ENCODE data around the gene PLEKHN1. TPM values are rescaled to one million over a fixed set of nuclear protein-coding genes. Genes with fewer than 3 reads are reported as not detected.
A peak's percentile ranks its signal among the peaks of the same experiment; 100 is the strongest.

The PLEKHN1 gene
- polyA plus RNA-seq, 2 donors, result 35.6 to 74.7 TPM

DNA sequence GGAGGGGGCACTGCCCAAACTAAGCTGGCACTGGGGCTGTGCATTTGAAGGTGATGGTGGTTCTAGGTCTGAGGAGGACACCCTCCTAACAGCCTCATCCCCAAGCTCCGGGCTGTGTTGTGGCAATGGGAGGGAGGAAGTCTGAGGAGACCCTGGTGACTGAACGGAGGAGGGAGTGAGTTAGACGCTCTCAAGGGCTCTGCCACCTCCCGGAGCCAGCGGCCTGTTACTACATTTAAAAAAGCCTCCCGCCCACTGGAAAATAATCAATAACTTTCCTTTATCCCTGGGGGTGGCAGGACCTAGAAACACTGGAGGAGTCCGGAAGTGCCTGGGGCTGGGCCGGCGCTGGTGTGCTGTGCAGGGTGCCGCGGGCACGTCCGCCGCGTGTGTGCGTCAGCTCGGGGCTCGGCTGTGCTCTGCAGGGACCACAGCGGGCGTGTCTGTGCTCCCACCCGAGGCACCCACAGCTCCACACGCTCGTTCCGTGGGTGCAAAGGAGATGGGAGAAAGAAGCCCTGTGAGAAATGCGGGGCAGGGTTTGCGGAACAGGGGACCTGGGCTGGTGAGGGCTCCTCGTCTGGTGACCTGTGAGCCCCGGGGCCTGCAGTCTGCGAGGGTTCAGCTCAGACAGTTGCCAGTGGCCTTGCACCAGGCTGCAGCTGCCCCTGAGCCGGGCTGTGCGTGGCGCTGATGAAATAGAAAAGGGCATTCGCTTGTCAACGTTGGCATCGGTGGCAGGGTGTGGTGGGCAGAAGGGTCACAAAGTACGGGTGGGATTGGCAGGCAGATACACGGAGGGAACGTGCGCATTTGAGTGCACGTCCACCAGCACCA lies 37.2 kb upstream of the PLEKHN1 start:
- H3K36me3 ChIP-seq (ENCODE audit: control insufficient read depth in 2 of 2, insufficient read depth in 2 of 2, low read length in 1 of 2), result no peaks in the 10 kb centered on the region
- H3K4me3 ChIP-seq (ENCODE audit: low read depth in 1 of 2, low read length in 2 of 2), result no peak overlapping the region
- no peaks in the 10 kb centered on the region for H3K9me3 ChIP-seq (ENCODE audit: control insufficient read depth in 2 of 2, insufficient read depth in 1 of 2, low read depth in 1 of 2, low read length in 1 of 2)
- peaks cover 5 to 12% of the 10 kb centered on the region in 2 donors for H3K4me1 ChIP-seq (ENCODE audit: control insufficient read depth in 2 of 2, insufficient read depth in 2 of 2, low read length in 1 of 2)
- H3K27ac ChIP-seq (ENCODE audit: low read depth in 2 of 2, low read length in 1 of 2), result no peak overlapping the region
- 47 to 52% methylated on average over 40 of the region's 40 CpGs for WGBS, 2 donors
- H3K27me3 ChIP-seq (ENCODE audit: control insufficient read depth in 1 of 2, insufficient read depth in 2 of 2, low read length in 2 of 2), result peaks cover 0 to 28% of the 10 kb centered on the region in 2 donors

DNA sequence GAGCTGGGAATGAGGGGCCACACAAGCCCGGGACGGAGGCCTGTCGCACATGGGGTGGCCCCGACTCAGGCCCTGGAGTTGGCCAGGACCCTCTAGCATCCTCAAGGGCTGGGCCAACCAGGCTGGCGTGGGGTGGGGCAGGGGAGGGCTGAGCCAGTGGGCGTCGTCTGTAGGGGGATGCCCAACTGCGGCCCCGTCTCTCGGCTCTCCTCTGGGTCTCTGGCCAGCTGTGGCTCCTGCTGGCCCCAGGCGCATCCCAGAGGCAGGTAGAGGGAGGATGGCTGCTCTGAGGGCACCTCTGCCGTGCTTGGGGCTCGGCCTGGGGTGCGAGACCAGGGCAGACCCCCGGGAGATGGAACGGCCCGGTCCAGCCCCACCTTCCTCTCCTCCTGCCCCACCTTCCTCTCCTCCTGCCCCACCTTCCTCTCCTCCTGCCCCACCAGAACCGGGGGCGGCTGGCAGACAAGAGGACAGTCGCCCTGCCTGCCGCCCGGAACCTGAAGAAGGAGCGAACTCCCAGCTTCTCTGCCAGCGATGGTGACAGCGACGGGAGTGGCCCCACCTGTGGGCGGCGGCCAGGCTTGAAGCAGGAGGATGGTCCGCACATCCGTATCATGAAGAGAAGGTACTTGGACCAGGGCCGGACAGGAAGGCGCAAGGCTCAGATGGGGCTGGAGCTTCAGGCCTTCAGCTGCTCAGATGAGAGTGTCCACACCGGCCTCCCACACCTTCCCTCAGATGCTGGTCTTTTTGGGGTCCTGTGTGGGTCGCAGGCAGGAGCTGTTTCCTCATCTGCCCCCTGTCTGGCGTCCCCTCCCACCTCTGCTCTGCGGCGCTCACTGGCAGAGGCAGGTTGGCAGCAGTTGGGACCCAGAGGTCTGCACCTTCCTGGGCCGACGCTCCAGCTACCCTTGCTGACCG lies 36.3 kb upstream of the PLEKHN1 start:
- Histone ChIP-seq H3K4me1 (ENCODE audit: control insufficient read depth in 2 of 2, insufficient read depth in 2 of 2, low read length in 1 of 2) (peaks cover under 1 to 13% of the 10 kb centered on the region in 2 donors), H3K4me3 (ENCODE audit: low read depth in 1 of 2, low read length in 2 of 2) (no peak overlapping the region), H3K36me3 (ENCODE audit: control insufficient read depth in 2 of 2, insufficient read depth in 2 of 2, low read length in 1 of 2) (no peaks in the 10 kb centered on the region), H3K27ac (ENCODE audit: low read depth in 2 of 2, low read length in 1 of 2) (no peak overlapping the region), H3K9me3 (ENCODE audit: control insufficient read depth in 2 of 2, insufficient read depth in 1 of 2, low read depth in 1 of 2, low read length in 1 of 2) (no peaks in the 10 kb centered on the region), H3K27me3 (ENCODE audit: control insufficient read depth in 1 of 2, insufficient read depth in 2 of 2, low read length in 2 of 2) (peaks cover 0 to 21% of the 10 kb centered on the region in 2 donors)
- 66 to 67% methylated on average over 38 to 40 of the region's 40 CpGs for WGBS, 2 donors

DNA sequence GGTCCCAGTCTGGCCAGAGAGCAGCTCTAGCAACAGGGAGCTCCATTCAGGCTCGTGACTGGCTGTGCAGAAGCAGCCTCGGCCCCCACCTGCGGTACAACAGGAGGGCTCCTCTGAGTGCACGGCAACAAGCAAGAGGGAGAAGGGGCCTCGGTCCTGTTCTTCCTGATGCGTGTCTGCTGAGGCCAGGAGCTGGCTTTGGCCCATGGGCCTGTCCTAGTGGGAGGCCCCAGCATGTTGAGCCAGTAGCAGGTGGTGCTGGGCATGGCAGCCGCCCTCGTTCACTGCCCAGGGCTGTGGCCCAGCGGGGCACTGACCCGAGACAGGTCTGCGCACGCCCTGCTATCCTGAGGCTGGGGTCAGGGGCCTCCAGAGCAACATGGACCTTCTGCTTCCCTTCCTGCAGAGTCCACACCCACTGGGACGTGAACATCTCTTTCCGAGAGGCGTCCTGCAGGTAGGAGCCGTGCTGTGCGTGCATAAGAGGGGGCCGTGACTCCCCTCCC lies 35.6 kb upstream of the PLEKHN1 start:
- 54 to 61% methylated on average over 17 to 18 of the region's 18 CpGs for WGBS, 2 donors
- peaks cover 0 to 18% of the 10 kb centered on the region in 2 donors for H3K4me1 ChIP-seq (ENCODE audit: control insufficient read depth in 2 of 2, insufficient read depth in 2 of 2, low read length in 1 of 2)

DNA sequence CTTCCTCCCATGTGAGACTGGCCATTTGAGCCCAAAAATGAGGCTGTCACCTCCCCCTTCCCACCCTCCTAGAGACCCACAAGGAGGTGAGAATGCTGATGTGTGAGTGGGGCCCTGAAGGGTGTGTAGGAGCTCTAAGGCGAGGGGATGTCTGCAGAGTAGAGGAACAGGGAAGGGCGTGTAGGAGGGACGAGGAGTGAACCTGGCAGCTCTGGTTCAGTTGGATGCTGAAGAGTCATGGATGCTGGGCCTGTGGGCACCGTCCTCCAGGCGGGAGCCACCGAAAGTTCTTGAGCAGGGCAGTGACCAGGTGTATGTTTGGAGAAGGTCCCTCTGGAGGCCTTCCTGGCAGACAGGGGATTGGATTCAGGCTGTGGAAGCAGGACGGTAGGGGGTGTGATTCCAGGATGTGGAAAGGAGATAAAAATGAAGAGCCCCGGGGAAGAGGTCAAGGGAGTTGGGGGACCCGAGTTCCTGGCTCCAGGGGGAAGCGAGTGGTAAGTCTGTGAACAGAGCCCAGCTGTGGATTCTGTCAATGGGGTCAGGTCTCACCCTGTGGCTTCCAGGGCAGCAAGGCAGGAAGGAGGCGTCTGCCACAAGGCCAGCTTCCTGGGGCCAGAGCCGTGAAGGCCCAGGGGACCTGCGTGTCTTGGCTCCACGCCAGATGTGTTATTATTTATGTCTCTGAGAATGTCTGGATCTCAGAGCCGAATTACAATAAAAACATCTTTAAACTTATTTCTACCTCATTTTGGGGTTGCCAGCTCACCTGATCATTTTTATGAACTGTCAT lies 34.7 kb upstream of the PLEKHN1 start:
- H3K36me3 ChIP-seq (ENCODE audit: control insufficient read depth in 2 of 2, insufficient read depth in 2 of 2, low read length in 1 of 2), result no peaks in the 10 kb centered on the region
- no peak overlapping the region for H3K4me3 ChIP-seq (ENCODE audit: low read depth in 1 of 2, low read length in 2 of 2)
- H3K27ac ChIP-seq (ENCODE audit: low read depth in 2 of 2, low read length in 1 of 2), result no peak overlapping the region
- WGBS, 2 donors, result 42 to 44% methylated on average over 15 of the region's 15 CpGs
- H3K9me3 ChIP-seq (ENCODE audit: control insufficient read depth in 2 of 2, insufficient read depth in 1 of 2, low read depth in 1 of 2, low read length in 1 of 2), result no peaks in the 10 kb centered on the region
- H3K4me1 ChIP-seq (ENCODE audit: control insufficient read depth in 2 of 2, insufficient read depth in 2 of 2, low read length in 1 of 2), result peaks cover 0 to 20% of the 10 kb centered on the region in 2 donors
- peaks cover 0 to 21% of the 10 kb centered on the region in 2 donors for H3K27me3 ChIP-seq (ENCODE audit: control insufficient read depth in 1 of 2, insufficient read depth in 2 of 2, low read length in 2 of 2)

More for the DNA sequence above, 35.6 kb upstream of the PLEKHN1 start:
- Histone ChIP-seq H3K9me3 (ENCODE audit: control insufficient read depth in 2 of 2, insufficient read depth in 1 of 2, low read depth in 1 of 2, low read length in 1 of 2) (no peaks in the 10 kb centered on the region), H3K27ac (ENCODE audit: low read depth in 2 of 2, low read length in 1 of 2) (no peak overlapping the region), H3K36me3 (ENCODE audit: control insufficient read depth in 2 of 2, insufficient read depth in 2 of 2, low read length in 1 of 2) (no peaks in the 10 kb centered on the region), H3K4me3 (ENCODE audit: low read depth in 1 of 2, low read length in 2 of 2) (no peak overlapping the region), H3K27me3 (ENCODE audit: control insufficient read depth in 1 of 2, insufficient read depth in 2 of 2, low read length in 2 of 2) (peaks cover 0 to 22% of the 10 kb centered on the region in 2 donors)

DNA sequence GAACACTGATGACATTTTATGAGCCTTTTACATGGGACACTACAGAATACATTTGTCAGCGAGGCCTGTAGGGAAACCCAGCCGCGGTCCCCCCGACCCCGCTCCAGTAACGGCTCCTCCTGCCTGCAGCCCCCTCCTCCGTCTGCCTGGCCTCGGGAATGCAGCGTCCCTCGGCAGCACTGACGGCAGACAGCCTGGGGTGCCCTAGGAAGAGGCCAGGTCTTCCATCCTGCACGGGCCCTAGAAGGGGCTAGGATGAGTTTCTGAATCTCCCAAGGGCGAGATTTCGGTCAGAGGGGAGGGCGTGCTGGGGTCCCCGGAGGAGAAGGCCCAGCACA lies 34.1 kb upstream of the PLEKHN1 start:
- H3K36me3 ChIP-seq (ENCODE audit: control insufficient read depth in 2 of 2, insufficient read depth in 2 of 2, low read length in 1 of 2), result no peaks in the 10 kb centered on the region
- H3K9me3 ChIP-seq (ENCODE audit: control insufficient read depth in 2 of 2, insufficient read depth in 1 of 2, low read depth in 1 of 2, low read length in 1 of 2), result no peaks in the 10 kb centered on the region
- no peak overlapping the region for H3K27ac ChIP-seq (ENCODE audit: low read depth in 2 of 2, low read length in 1 of 2)
- H3K27me3 ChIP-seq (ENCODE audit: control insufficient read depth in 1 of 2, insufficient read depth in 2 of 2, low read length in 2 of 2), result peaks cover 0 to 20% of the 10 kb centered on the region in 2 donors
- peaks cover 0 to 20% of the 10 kb centered on the region in 2 donors for H3K4me1 ChIP-seq (ENCODE audit: control insufficient read depth in 2 of 2, insufficient read depth in 2 of 2, low read length in 1 of 2)
- H3K4me3 ChIP-seq (ENCODE audit: low read depth in 1 of 2, low read length in 2 of 2), result no peak overlapping the region
- WGBS, 2 donors, result 65 to 68% methylated on average over 16 of the region's 16 CpGs

DNA sequence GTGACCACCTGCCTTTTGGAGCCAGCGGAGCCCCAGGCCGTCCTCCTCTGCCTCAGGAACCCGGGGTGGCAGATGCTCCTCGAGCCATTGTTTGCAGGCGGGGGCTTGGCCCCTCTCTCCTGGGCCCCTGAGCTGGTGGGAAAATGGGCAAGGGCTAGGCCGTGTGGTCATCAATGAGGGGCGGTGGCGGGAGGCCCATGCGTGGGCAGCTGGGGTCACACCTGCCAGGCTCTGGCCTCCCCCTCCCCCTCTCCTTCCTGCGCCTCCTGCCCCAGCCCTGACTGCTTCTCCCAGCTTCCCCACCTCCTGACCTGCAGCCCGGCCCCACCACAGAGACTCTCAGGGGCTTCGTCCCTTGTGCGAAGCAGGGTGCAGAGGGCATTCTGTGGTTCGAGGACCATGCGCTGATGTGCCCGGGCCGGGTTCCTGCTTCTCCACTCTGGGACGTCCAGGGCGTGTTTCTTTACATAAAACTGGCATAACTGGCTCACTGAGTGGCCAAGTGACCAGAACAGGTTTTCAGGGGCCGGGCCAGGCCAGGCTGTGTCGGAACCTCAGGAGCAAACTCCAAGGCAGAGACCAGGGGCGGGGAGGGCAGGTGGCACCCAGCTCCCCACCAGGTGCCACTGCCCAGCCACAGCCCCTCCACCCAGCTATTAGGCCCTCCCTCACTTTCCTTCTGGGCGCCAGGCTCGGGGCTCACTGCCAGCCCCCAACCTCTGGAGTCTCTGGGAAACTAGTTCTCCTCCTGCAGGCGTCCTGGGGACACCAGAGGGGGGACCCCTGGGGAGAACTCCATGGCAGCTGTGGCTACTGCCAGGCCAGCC lies 33.3 kb upstream of the PLEKHN1 start:
- Histone ChIP-seq H3K27me3 (ENCODE audit: control insufficient read depth in 1 of 2, insufficient read depth in 2 of 2, low read length in 2 of 2) (peaks cover 0 to 17% of the 10 kb centered on the region in 2 donors), H3K36me3 (ENCODE audit: control insufficient read depth in 2 of 2, insufficient read depth in 2 of 2, low read length in 1 of 2) (no peaks in the 10 kb centered on the region), H3K4me1 (ENCODE audit: control insufficient read depth in 2 of 2, insufficient read depth in 2 of 2, low read length in 1 of 2) (peaks cover 0 to 20% of the 10 kb centered on the region in 2 donors), H3K9me3 (ENCODE audit: control insufficient read depth in 2 of 2, insufficient read depth in 1 of 2, low read depth in 1 of 2, low read length in 1 of 2) (no peaks in the 10 kb centered on the region), H3K27ac (ENCODE audit: low read depth in 2 of 2, low read length in 1 of 2) (peak overlapping the region in 1 of 2 donors; percentile 62), H3K4me3 (ENCODE audit: low read depth in 1 of 2, low read length in 2 of 2) (peak overlapping the region in 1 of 2 donors; percentile 2)
- 57 to 60% methylated on average over 21 to 25 of the region's 25 CpGs for WGBS, 2 donors

DNA sequence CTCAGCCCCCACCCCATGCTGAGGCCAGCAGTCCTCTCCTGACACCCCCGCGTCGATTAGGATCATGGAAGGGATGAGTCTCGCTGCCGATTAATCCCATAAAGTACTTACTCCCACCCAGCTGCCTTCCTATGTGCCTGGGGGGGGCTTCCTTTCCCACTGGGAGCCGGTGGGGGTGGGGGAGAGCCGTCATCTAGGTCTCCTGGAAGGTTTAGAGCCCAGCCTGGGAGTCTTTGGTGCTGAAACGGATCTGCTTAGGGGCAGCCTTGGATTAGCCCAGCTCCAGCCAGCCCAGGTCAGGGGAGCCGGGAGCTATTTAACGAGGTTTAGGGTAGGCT lies 32.7 kb upstream of the PLEKHN1 start:
- H3K4me3 ChIP-seq (ENCODE audit: low read depth in 1 of 2, low read length in 2 of 2), result no peak overlapping the region
- no peaks in the 10 kb centered on the region for H3K9me3 ChIP-seq (ENCODE audit: control insufficient read depth in 2 of 2, insufficient read depth in 1 of 2, low read depth in 1 of 2, low read length in 1 of 2)
- WGBS, 2 donors, result 18 to 24% methylated on average over 10 of the region's 10 CpGs
- H3K27me3 ChIP-seq (ENCODE audit: control insufficient read depth in 1 of 2, insufficient read depth in 2 of 2, low read length in 2 of 2), result peaks cover 0 to 17% of the 10 kb centered on the region in 2 donors
- H3K36me3 ChIP-seq (ENCODE audit: control insufficient read depth in 2 of 2, insufficient read depth in 2 of 2, low read length in 1 of 2), result no peaks in the 10 kb centered on the region
- H3K4me1 ChIP-seq (ENCODE audit: control insufficient read depth in 2 of 2, insufficient read depth in 2 of 2, low read length in 1 of 2), result peaks cover 0 to 20% of the 10 kb centered on the region in 2 donors
- H3K27ac ChIP-seq (ENCODE audit: low read depth in 2 of 2, low read length in 1 of 2), result peak overlapping the region in 1 of 2 donors; percentile 62

DNA sequence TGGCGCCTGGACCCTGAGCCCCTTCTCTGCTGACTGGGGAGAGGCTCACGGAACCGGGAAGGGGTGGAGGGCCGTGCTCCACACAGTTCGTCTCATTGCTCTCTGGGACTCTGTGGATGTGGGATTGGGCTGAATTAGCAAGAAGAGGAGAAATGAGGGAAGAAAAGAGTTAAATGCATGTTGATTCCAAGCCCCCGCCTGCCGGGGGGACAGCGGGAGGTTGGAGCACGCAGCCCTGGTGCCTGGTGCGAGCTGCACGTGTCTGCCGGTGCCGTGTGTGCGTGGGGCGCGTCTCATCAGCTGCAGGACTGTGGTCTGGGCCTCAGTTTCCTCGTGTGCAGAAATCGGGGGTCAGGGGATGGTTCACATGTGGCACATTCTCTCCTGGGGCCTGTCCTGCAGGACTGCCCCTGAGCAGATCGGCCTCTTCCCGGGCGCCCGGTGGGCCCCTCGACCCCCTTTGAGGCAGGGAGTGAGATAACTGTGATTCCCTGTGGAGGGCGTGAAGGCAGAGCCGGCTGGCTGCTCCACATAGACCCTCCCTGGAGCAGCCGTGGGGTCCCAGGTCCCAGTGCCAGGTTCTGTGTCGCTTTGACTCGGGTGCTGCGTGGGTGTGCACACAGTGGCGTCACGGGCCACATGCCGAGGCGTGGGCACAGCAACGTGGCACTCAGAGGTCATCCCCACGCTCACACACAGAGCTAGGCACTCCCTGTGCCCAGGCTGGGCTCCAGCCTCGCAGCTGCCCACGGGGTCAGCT lies 31.1 kb upstream of the PLEKHN1 start:
- 10 to 12% methylated on average over 37 of the region's 37 CpGs for WGBS, 2 donors
- H3K27ac ChIP-seq (ENCODE audit: low read depth in 2 of 2, low read length in 1 of 2), result no peak overlapping the region

More for the DNA sequence above, 31.1 kb upstream of the PLEKHN1 start:
- peaks cover 2 to 15% of the 10 kb centered on the region in 2 donors for H3K4me1 ChIP-seq (ENCODE audit: control insufficient read depth in 2 of 2, insufficient read depth in 2 of 2, low read length in 1 of 2)
- H3K4me3 ChIP-seq (ENCODE audit: low read depth in 1 of 2, low read length in 2 of 2), result no peak overlapping the region
- no peaks in the 10 kb centered on the region for H3K9me3 ChIP-seq (ENCODE audit: control insufficient read depth in 2 of 2, insufficient read depth in 1 of 2, low read depth in 1 of 2, low read length in 1 of 2)
- H3K27me3 ChIP-seq (ENCODE audit: control insufficient read depth in 1 of 2, insufficient read depth in 2 of 2, low read length in 2 of 2), result peaks cover 0 to 14% of the 10 kb centered on the region in 2 donors
- no peaks in the 10 kb centered on the region for H3K36me3 ChIP-seq (ENCODE audit: control insufficient read depth in 2 of 2, insufficient read depth in 2 of 2, low read length in 1 of 2)

Data from esophagus (tissue), 2 donors.